ENCODE data around the gene DCAF8.

Gene DCAF8

GRCh38 chr1:160168609-160169369, 93.6 kb downstream of the DCAF8 start:
- TF ChIP-seq EZH2phosphoT487 (IDR thresholded peaks at IDR 0.05; ENCODE audit: low read length) (no peak), CTCF (IDR thresholded peaks at IDR 0.05; ENCODE audit: low read length) (no peak), EZH2 (optimal IDR thresholded peaks at IDR 0.05; ENCODE audit: low read depth, low read length) (no peak)
- Histone ChIP-seq H3K27me3 (replicated peaks; ENCODE audit: insufficient read depth, low read length) (peaks cover 8% of the 10 kb centered on the region; the same call in 1 of the 2 replicates), H3K27ac (ENCODE audit: low read length) (no peak overlapping the region), H3K9ac (ENCODE audit: low read length) (no peak overlapping the region), H2AFZ (ENCODE audit: low read length) (no peak overlapping the region), H3F3A (ENCODE audit: insufficient read depth, low read length) (no peaks in the 10 kb centered on the region), H3K4me3 (ENCODE audit: low read length) (no peak overlapping the region), H3K4me2 (ENCODE audit: low read depth, low read length) (no peak overlapping the region), H3K79me2 (ENCODE audit: low read length) (no peaks in the 10 kb centered on the region), H3K9me2 (replicated peaks; ENCODE audit: insufficient read depth, low read length) (no peaks in the 10 kb centered on the region), H3K4me1 (ENCODE audit: low read length) (no peaks in the 10 kb centered on the region), H3K36me3 (replicated peaks; ENCODE audit: insufficient read depth, low read length) (no peaks in the 10 kb centered on the region), H3K9me3 (replicated peaks; ENCODE audit: insufficient read depth, low read length) (no peaks in the 10 kb centered on the region), H4K20me1 (ENCODE audit: insufficient read depth, low read length) (no peaks in the 10 kb centered on the region)
- no peak for DNase-seq

DNA sequence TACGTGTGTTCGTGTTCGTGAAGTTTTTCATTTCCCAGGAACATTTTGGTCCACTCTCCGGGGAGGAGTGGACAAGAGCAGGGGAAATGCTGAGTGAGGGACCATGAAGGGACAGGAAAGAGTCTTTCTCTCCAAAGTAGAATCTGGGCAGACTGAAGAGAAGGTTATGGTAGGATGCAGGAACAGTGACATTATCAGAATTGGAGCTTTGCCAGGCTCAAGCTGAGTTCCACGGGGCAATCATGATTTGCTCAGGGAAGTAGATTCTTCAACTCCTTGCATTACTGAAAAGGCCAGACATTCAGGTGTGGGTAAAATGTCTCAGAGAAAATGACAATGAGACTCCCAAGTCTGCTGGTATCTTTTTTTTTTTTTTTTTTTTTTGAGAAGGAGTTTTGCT, 94.3 kb downstream of the DCAF8 start:
- Histone ChIP-seq H3K9me3 (replicated peaks; ENCODE audit: insufficient read depth, low read length) (no peaks in the 10 kb centered on the region), H3K36me3 (replicated peaks; ENCODE audit: insufficient read depth, low read length) (no peaks in the 10 kb centered on the region), H2AFZ (ENCODE audit: low read length) (no peak overlapping the region), H3K4me1 (ENCODE audit: low read length) (no peaks in the 10 kb centered on the region), H3K4me2 (ENCODE audit: low read depth, low read length) (no peak overlapping the region), H3K27ac (ENCODE audit: low read length) (no peak overlapping the region), H4K20me1 (ENCODE audit: insufficient read depth, low read length) (no peaks in the 10 kb centered on the region), H3K27me3 (replicated peaks; ENCODE audit: insufficient read depth, low read length) (peaks cover 8% of the 10 kb centered on the region; the same call in 1 of the 2 replicates), H3K9me2 (replicated peaks; ENCODE audit: insufficient read depth, low read length) (no peaks in the 10 kb centered on the region), H3K9ac (ENCODE audit: low read length) (no peak overlapping the region), H3F3A (ENCODE audit: insufficient read depth, low read length) (no peaks in the 10 kb centered on the region), H3K4me3 (ENCODE audit: low read length) (no peak overlapping the region), H3K79me2 (ENCODE audit: low read length) (no peaks in the 10 kb centered on the region)
- TF ChIP-seq CTCF (IDR thresholded peaks at IDR 0.05; ENCODE audit: low read length) (0 out of 2 replicates have a peak, but pooled peaks have one; percentile 1), EZH2 (optimal IDR thresholded peaks at IDR 0.05; ENCODE audit: low read depth, low read length) (no peak), EZH2phosphoT487 (IDR thresholded peaks at IDR 0.05; ENCODE audit: low read length) (no peak)
- DNase-seq: no peak

DNA sequence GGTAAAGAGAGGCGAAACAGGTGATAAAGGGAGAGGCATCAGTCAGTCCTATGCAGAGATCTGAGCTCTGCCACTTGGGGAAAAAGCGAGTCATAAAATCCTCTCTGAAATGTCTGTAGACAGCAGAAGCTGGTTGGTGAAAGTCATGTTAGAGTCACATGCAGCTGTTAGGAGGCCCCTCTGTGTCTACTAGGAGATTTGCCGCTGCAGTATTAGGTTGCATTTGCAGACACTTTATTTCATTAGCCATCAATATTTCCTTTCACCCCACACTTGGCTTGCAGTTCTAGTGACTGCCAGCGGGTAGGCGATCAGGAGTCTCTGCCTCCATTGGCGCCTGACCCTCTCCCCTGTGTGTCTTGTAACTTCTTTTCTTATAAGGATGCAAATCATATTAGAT, 94.8 kb downstream of the DCAF8 start:
- no peak overlapping the region for H3K9ac ChIP-seq (ENCODE audit: low read length)
- no peak overlapping the region for H2AFZ ChIP-seq (ENCODE audit: low read length)
- no peaks in the 10 kb centered on the region for H3K36me3 ChIP-seq (replicated peaks; ENCODE audit: insufficient read depth, low read length)
- H3K27me3 ChIP-seq (replicated peaks; ENCODE audit: insufficient read depth, low read length): peaks cover 8% of the 10 kb centered on the region; the same call in 1 of the 2 replicates
- no peaks in the 10 kb centered on the region for H3K9me3 ChIP-seq (replicated peaks; ENCODE audit: insufficient read depth, low read length)
- H3K79me2 ChIP-seq (ENCODE audit: low read length): no peaks in the 10 kb centered on the region
- H4K20me1 ChIP-seq (ENCODE audit: insufficient read depth, low read length): no peaks in the 10 kb centered on the region
- H3K4me1 ChIP-seq (ENCODE audit: low read length): no peaks in the 10 kb centered on the region
- H3K27ac ChIP-seq (ENCODE audit: low read length): no peak overlapping the region
- no peaks in the 10 kb centered on the region for H3K9me2 ChIP-seq (replicated peaks; ENCODE audit: insufficient read depth, low read length)
- TF ChIP-seq EZH2 (optimal IDR thresholded peaks at IDR 0.05; ENCODE audit: low read depth, low read length) (no peak), EZH2phosphoT487 (IDR thresholded peaks at IDR 0.05; ENCODE audit: low read length) (no peak), CTCF (IDR thresholded peaks at IDR 0.05; ENCODE audit: low read length) (peak; percentile 15; the same call in 1 of the 2 replicates)
- no peak overlapping the region for H3K4me2 ChIP-seq (ENCODE audit: low read depth, low read length)
- no peak overlapping the region for H3K4me3 ChIP-seq (ENCODE audit: low read length)
- no peaks in the 10 kb centered on the region for H3F3A ChIP-seq (ENCODE audit: insufficient read depth, low read length)
- DNase-seq: no peak

Data from MM.1S (cell line).